Measurements from ENCODE around the gene HYDIN.

HYDIN gene

GRCh38 chr16:70765491-70765890 is 465.0 kb downstream of the HYDIN start:
- ATAC-seq (no peak), DNase-seq (no peak)

- DNase-seq (no peak), ATAC-seq (no peak)
Observed at GRCh38 chr16:70764632-70765031, 465.9 kb downstream of the HYDIN start.

GRCh38 chr16:70760221-70760620 is 470.3 kb downstream of the HYDIN start:
- no peak for DNase-seq
- ATAC-seq = no peak

- DNase-seq (no peak), ATAC-seq (no peak)
Observed at GRCh38 chr16:70759666-70760065, 470.9 kb downstream of the HYDIN start.

- DNase-seq (no peak), ATAC-seq (no peak)
Observed at GRCh38 chr16:70758786-70759185, 471.7 kb downstream of the HYDIN start.

Data from stimulated activated naive CD8-positive, alpha-beta T cell treated with anti-CD3 and anti-CD28 coated beads, Interleukin-15, Interleukin-2, amounts not matched to agents 100 U/mL and 50 U/mL, for 24 hours (primary cell).